ENCODE results near the gene TMCO1. TPM values are rescaled to one million over a fixed set of nuclear protein-coding genes. Genes with fewer than 3 reads are reported as not detected.
A peak's percentile ranks its signal among the peaks of the same experiment; 100 is the strongest.
"Not testable (repeated sequence)": the region's sequence is repeated elsewhere in the genome, so short reads cannot be mapped to it uniquely, and the experiment has no call there.

The TMCO1 gene
- total RNA-seq, 5 donors from 2014 or later (not counting 1 experiment from before 2014, with no cell fraction given): 36.2 to 67.1 (median 51.4) TPM

DNA sequence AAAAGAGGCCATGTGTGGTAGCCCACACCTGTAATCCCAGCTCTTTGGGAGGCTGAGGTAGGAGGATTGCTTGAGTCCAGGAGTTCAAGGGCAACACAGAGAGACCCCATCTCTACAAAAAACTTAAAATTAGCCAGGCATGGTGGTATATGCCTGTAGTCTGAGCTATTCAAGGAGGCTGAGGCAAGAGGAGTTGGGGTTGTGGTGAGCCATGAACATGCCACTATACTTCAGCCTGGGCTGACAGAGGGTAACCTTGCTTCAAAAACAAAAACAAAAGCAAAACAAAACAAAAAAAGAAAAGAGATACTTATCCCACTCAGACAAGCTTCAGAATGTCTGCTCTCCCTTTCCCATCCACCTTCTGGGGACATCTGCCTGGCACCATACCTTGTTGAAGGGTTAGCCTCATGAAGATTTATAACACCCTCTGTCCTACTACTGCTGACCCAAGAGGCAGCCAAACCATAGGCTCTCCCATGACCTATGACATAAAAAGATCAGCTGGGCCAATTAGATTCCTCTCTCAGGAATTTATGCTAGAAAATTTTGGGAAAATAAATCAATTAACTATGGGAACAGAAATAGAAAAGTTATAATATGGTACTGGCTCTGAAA, 13.2 kb downstream of the TMCO1 start:
- POLR2A ChIA-PET: interaction anchor here in 1 of 2 donors (1.4 kb wide), 1 partner anchor 12 kb away, joined by 5 read pairs; no protein-coding TSS in a partner anchor
- Mint-ChIP-seq H3K4me3 (no peak overlapping the region), H3K36me3 (peaks cover 27% of the 10 kb centered on the region), H3K27me3 (no peaks in the 10 kb centered on the region), H3K4me1 (peaks cover 21 to 28% (median 21%) of the 10 kb centered on the region in 3 donors), H3K9me3 (no peaks in the 10 kb centered on the region), H3K27ac (peak overlapping the region; percentile 3 to 34)
- Histone ChIP-seq H3K9me3 (no peaks in the 10 kb centered on the region), H3K27me3 (replicated peaks in 1 of 2; ENCODE audit: control insufficient read depth in 2 of 2, extremely low read depth in 1 of 2, insufficient read depth in 2 of 2, low read length in 1 of 2) (no peaks in the 10 kb centered on the region), H3K27ac (ENCODE audit: low read length) (no peak overlapping the region), H3K36me3 (ENCODE audit: control insufficient read depth in 2 of 2, extremely low read depth in 1 of 2, insufficient read depth in 1 of 2, low read length in 1 of 2) (peaks cover 4 to 35% of the 10 kb centered on the region in 2 donors), H3K4me3 (ENCODE audit: control insufficient read depth in 1 of 2, extremely low read depth in 1 of 2, low read length in 1 of 2) (no peak overlapping the region), H3K4me1 (ENCODE audit: control insufficient read depth in 1 of 2, extremely low read depth in 1 of 2, insufficient read depth in 2 of 2, low read length in 2 of 2) (no peaks in the 10 kb centered on the region)
- ATAC-seq (replicated peaks in 1 of 4): no peak
- CTCF ChIA-PET: no interaction called here
- no peak for DNase-seq

DNA sequence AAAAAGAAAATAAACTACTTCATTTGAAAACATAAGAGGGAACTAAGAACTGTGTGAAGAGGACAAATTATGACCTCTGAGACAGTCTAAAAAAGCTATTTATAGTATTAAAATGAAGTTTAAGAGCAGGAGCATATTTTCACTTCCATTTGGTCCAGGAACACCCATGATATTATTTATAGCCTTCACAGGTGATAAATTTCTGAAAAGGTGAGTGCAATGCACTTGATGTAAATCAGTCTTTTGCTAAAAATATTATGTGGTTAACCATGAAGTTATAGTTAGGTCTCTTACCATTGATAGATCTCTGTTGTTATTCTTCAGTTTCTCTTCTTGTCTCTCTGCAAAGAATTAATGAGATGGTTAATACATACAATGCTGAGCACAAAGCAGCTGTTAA, 14.7 kb downstream of the TMCO1 start:
- H3K27ac Mint-ChIP-seq: no peak overlapping the region
- H3K4me1 Mint-ChIP-seq: peaks cover 11 to 19% (median 14%) of the 10 kb centered on the region in 3 donors
- no peaks in the 10 kb centered on the region for H3K27me3 ChIP-seq (replicated peaks in 1 of 2; ENCODE audit: control insufficient read depth in 2 of 2, extremely low read depth in 1 of 2, insufficient read depth in 2 of 2, low read length in 1 of 2)
- ATAC-seq (replicated peaks in 1 of 4) (no peak), DNase-seq (no peak)
- peaks cover 4 to 31% of the 10 kb centered on the region in 2 donors for H3K36me3 ChIP-seq (ENCODE audit: control insufficient read depth in 2 of 2, extremely low read depth in 1 of 2, insufficient read depth in 1 of 2, low read length in 1 of 2)
- no peak overlapping the region for H3K4me3 ChIP-seq (ENCODE audit: control insufficient read depth in 1 of 2, extremely low read depth in 1 of 2, low read length in 1 of 2)
- H3K9me3 Mint-ChIP-seq: no peaks in the 10 kb centered on the region
- no peaks in the 10 kb centered on the region for H3K27me3 Mint-ChIP-seq
- no peaks in the 10 kb centered on the region for H3K4me1 ChIP-seq (ENCODE audit: control insufficient read depth in 1 of 2, extremely low read depth in 1 of 2, insufficient read depth in 2 of 2, low read length in 2 of 2)
- H3K27ac ChIP-seq (ENCODE audit: low read length): no peak overlapping the region
- ChIA-PET CTCF (no interaction called here), POLR2A (no interaction called here)
- peaks cover 21% of the 10 kb centered on the region for H3K36me3 Mint-ChIP-seq
- no peaks in the 10 kb centered on the region for H3K9me3 ChIP-seq
- no peak overlapping the region for H3K4me3 Mint-ChIP-seq

- Mint-ChIP-seq H3K36me3 (peaks cover 29% of the 10 kb centered on the region), H3K4me1 (peaks cover 6 to 12% (median 7%) of the 10 kb centered on the region in 3 donors), H3K27ac (no peak overlapping the region), H3K9me3 (no peaks in the 10 kb centered on the region), H3K4me3 (no peak overlapping the region), H3K27me3 (no peaks in the 10 kb centered on the region)
- Histone ChIP-seq H3K4me1 (ENCODE audit: control insufficient read depth in 1 of 2, extremely low read depth in 1 of 2, insufficient read depth in 2 of 2, low read length in 2 of 2) (no peaks in the 10 kb centered on the region), H3K4me3 (ENCODE audit: control insufficient read depth in 1 of 2, extremely low read depth in 1 of 2, low read length in 1 of 2) (no peak overlapping the region), H3K27ac (ENCODE audit: low read length) (no peak overlapping the region), H3K36me3 (ENCODE audit: control insufficient read depth in 2 of 2, extremely low read depth in 1 of 2, insufficient read depth in 1 of 2, low read length in 1 of 2) (peaks cover 0 to 29% of the 10 kb centered on the region in 2 donors), H3K27me3 (replicated peaks in 1 of 2; ENCODE audit: control insufficient read depth in 2 of 2, extremely low read depth in 1 of 2, insufficient read depth in 2 of 2, low read length in 1 of 2) (no peaks in the 10 kb centered on the region), H3K9me3 (no peaks in the 10 kb centered on the region)
- WGBS (ENCODE audit: insufficient coverage): no CpG with 5 or more reads among the region's 1 CpG
- ChIA-PET CTCF (interaction anchor here in 1 of 2 donors (1.1 kb wide), 1 partner anchor 11 kb away, joined by 3 read pairs; no protein-coding TSS in a partner anchor), POLR2A (no interaction called here)
- DNase-seq (no peak), ATAC-seq (replicated peaks in 1 of 4) (no peak)
These were observed 20.1 kb downstream of the TMCO1 start for GRCh38 chr1:165748550-165748949.

DNA sequence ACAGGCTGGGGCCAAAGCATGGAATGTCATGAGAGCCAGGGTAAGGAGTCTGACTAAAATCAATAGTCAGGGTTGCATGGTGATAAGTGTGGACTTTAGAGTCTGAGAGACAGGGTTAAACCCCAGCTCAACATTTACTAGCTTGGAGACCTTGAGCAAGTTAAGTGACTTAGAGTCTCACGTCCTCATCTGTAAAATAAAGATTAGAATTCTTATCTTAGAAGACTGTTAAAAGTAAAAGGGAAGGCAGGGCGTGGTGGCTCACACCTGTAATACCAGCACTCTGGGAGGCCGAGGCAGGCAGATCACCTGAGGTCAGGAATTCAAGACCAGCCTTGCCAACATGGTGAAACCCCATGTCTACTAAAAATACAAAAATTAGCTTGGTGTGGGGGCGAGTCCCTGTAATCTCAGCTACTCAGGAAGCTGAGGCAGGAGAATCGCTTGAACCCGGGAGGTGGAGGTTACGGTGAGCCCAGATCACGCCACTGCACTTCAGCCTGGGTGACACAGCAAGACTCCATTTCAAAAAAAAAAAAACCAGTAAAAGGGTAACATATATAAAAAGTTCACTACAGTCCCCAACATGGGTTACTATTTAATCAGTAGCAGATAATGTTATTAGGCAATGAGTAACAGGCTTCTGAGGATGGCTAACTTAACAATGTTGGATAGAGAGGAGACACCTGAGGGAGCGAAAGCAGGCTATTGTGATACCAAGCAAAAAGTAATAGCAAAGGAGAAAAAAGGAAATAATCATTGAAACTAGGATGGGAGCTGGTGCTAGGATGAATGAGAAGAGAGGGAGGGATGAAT, 20.8 kb downstream of the TMCO1 start:
- 100% methylated on average over 1 of the region's 9 CpGs for WGBS (ENCODE audit: insufficient coverage)
- Mint-ChIP-seq H3K27me3 (no peaks in the 10 kb centered on the region), H3K9me3 (no peaks in the 10 kb centered on the region), H3K4me1 (peaks cover 6 to 12% (median 7%) of the 10 kb centered on the region in 3 donors), H3K27ac (no peak overlapping the region), H3K36me3 (peaks cover 34% of the 10 kb centered on the region), H3K4me3 (no peak overlapping the region)
- Histone ChIP-seq H3K4me3 (ENCODE audit: control insufficient read depth in 1 of 2, extremely low read depth in 1 of 2, low read length in 1 of 2) (no peak overlapping the region), H3K4me1 (ENCODE audit: control insufficient read depth in 1 of 2, extremely low read depth in 1 of 2, insufficient read depth in 2 of 2, low read length in 2 of 2) (no peaks in the 10 kb centered on the region), H3K27ac (ENCODE audit: low read length) (no peak overlapping the region), H3K27me3 (replicated peaks in 1 of 2; ENCODE audit: control insufficient read depth in 2 of 2, extremely low read depth in 1 of 2, insufficient read depth in 2 of 2, low read length in 1 of 2) (no peaks in the 10 kb centered on the region), H3K9me3 (no peaks in the 10 kb centered on the region), H3K36me3 (ENCODE audit: control insufficient read depth in 2 of 2, extremely low read depth in 1 of 2, insufficient read depth in 1 of 2, low read length in 1 of 2) (peaks cover 0 to 29% of the 10 kb centered on the region in 2 donors)
- DNase-seq (no peak), ATAC-seq (replicated peaks in 1 of 4) (no peak)
- POLR2A ChIA-PET: interaction anchor here in 1 of 2 donors (0.6 kb wide), 1 partner anchor 1203 kb away, joined by 5 read pairs; no protein-coding TSS in a partner anchor
- CTCF ChIA-PET: interaction anchor here (0.6 to 0.7 kb wide), 4 partner anchors 101 to 358 kb away, joined by 3 to 4 read pairs (median 3); no protein-coding TSS in a partner anchor

DNA sequence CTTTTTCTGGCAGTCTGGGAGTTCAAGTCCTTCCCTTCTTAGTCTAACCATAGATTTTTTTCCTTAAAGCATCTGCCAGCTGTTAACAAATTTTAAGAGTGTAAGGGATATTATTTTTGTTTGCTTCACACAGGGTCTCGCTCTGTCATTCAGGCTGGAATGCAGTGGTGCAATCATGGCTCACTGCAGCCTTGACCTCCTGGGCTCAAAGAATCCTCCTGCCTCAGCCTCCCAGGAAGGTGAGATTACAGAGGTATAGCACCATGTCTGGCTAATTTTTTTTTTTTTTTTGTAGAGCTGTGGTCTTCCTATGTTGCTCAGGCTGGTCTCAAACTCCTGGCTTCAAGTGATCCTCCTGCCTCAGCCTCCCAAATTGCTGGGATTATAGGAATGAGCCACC, 23.8 kb downstream of the TMCO1 start:
- not testable (repeated sequence) for H3K27ac ChIP-seq (ENCODE audit: low read length); H3K4me1 ChIP-seq (ENCODE audit: control insufficient read depth in 1 of 2, extremely low read depth in 1 of 2, insufficient read depth in 2 of 2, low read length in 2 of 2); H3K27me3 Mint-ChIP-seq; H3K9me3 Mint-ChIP-seq; ATAC-seq (replicated peaks in 1 of 4); H3K27me3 ChIP-seq (replicated peaks in 1 of 2; ENCODE audit: control insufficient read depth in 2 of 2, extremely low read depth in 1 of 2, insufficient read depth in 2 of 2, low read length in 1 of 2); H3K9me3 ChIP-seq; H3K4me3 ChIP-seq (ENCODE audit: control insufficient read depth in 1 of 2, extremely low read depth in 1 of 2, low read length in 1 of 2); H3K4me3 Mint-ChIP-seq; DNase-seq
- peaks cover 53% of the 10 kb centered on the region for H3K36me3 Mint-ChIP-seq
- H3K4me1 Mint-ChIP-seq: peaks cover 6 to 12% (median 7%) of the 10 kb centered on the region in 3 donors
- ChIA-PET CTCF (interaction anchor here in 1 of 2 donors (0.7 kb wide), 1 partner anchor 253 kb away, joined by 3 read pairs; no protein-coding TSS in a partner anchor), POLR2A (interaction anchor here in 1 of 2 donors (0.7 kb wide), 1 partner anchor 155 kb away, joined by 4 read pairs; no protein-coding TSS in a partner anchor)
- WGBS (ENCODE audit: insufficient coverage): 100% methylated on average over 1 of the region's 1 CpG
- peaks cover 0 to 47% of the 10 kb centered on the region in 2 donors for H3K36me3 ChIP-seq (ENCODE audit: control insufficient read depth in 2 of 2, extremely low read depth in 1 of 2, insufficient read depth in 1 of 2, low read length in 1 of 2)
- H3K27ac Mint-ChIP-seq: peak overlapping the region in 1 of 2 donors; percentile 6

GRCh38 chr1:165742194-165742593, 26.5 kb downstream of the TMCO1 start:
- Histone ChIP-seq H3K27ac (ENCODE audit: low read length) (no peak overlapping the region), H3K4me3 (ENCODE audit: control insufficient read depth in 1 of 2, extremely low read depth in 1 of 2, low read length in 1 of 2) (no peak overlapping the region), H3K36me3 (ENCODE audit: control insufficient read depth in 2 of 2, extremely low read depth in 1 of 2, insufficient read depth in 1 of 2, low read length in 1 of 2) (peaks cover 0 to 48% of the 10 kb centered on the region in 2 donors), H3K4me1 (ENCODE audit: control insufficient read depth in 1 of 2, extremely low read depth in 1 of 2, insufficient read depth in 2 of 2, low read length in 2 of 2) (no peaks in the 10 kb centered on the region), H3K27me3 (replicated peaks in 1 of 2; ENCODE audit: control insufficient read depth in 2 of 2, extremely low read depth in 1 of 2, insufficient read depth in 2 of 2, low read length in 1 of 2) (no peaks in the 10 kb centered on the region), H3K9me3 (no peaks in the 10 kb centered on the region)
- ATAC-seq (replicated peaks in 1 of 4) (no peak), DNase-seq (no peak)
- 100% methylated on average over 6 of the region's 8 CpGs for WGBS (ENCODE audit: insufficient coverage)
- H3K9me3 Mint-ChIP-seq: no peaks in the 10 kb centered on the region
- H3K36me3 Mint-ChIP-seq: peaks cover 48% of the 10 kb centered on the region
- no peak overlapping the region for H3K27ac Mint-ChIP-seq
- ChIA-PET POLR2A (interaction anchor here (0.7 to 1.8 kb wide), 2 partner anchors 14 to 64 kb away, joined by 5 read pairs; no protein-coding TSS in a partner anchor), CTCF (interaction anchor here in 1 of 2 donors (0.7 kb wide), 1 partner anchor 37 kb away, joined by 3 read pairs; no protein-coding TSS in a partner anchor)
- peaks cover 6 to 15% (median 14%) of the 10 kb centered on the region in 3 donors for H3K4me1 Mint-ChIP-seq
- H3K27me3 Mint-ChIP-seq: no peaks in the 10 kb centered on the region
- H3K4me3 Mint-ChIP-seq: no peak overlapping the region
